Measurements from ENCODE around the gene PELI2.

Gene PELI2

DNA sequence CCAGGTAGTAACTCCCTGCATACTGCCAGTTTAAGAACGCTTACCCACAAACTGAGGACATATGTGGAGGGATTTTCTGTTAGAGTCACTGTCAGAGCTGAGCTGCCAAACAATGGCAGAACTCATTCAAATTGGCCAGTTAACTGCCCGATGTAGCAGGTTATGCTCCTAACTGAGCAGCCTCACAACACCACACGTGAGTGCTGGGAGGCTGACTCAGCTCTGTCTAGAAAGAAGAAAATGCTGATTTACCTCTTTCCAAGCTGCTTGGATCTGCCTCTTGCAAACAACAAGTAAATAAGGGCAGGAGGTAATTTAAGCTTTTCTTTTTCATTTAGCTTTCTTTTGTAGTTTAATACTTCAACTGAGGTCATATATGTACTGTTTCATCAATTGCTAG lies 195.6 kb downstream of the PELI2 start:
- DNase-seq, result no peak

DNA sequence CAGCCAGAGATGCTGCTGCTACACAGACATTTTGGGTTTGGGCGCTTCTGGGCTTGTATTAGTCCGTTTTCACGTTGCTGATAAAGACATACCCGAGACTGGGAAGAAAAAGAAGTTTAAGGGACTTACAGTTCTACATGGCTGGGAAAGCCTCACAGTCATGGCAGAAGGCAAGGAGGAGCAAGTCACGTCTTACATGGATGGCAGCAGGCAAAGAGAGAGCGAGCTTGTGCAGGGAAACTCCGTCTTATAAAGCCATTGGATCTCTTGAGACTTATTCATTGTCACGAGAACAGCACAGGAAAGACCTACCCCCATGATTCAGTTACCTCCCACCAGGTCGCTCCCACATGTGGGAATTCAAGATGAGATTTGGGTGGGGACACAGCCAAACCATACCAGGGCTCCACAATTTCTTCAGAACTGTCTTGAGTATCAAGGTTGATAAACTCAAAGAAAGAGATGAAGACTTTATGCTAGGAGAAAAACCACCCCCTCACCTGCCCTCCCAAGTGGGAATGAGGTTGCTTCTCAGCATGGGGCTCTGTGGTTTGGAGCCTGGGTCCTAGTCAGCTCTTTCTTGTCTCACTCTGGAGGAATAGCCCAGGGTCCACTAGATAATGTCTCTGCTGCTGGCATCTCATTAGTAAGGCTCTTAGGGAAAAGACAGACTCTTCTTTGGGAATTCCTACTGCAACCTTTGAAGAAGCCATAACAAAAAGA lies 200.3 kb downstream of the PELI2 start:
- DNase-seq, result no peak

DNA sequence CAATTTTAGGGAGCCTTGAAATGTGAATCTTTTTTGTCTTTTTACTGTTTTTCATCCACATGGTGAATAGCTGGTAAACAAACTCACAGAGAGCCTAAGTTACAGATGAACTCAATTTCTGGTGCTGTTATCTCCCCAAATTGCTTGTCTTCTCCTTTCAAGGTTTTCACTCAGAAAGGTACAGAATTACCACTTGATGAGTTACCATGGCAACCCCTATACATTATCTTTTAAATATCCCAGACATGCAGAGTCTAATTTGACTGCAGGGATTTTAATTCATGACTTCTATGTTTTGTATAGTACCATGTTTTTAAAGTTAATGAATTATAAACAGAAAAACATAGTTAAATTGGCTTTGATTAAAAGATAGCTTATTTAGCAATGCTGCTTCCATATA lies 203.7 kb downstream of the PELI2 start:
- DNase-seq, result no peak

DNA sequence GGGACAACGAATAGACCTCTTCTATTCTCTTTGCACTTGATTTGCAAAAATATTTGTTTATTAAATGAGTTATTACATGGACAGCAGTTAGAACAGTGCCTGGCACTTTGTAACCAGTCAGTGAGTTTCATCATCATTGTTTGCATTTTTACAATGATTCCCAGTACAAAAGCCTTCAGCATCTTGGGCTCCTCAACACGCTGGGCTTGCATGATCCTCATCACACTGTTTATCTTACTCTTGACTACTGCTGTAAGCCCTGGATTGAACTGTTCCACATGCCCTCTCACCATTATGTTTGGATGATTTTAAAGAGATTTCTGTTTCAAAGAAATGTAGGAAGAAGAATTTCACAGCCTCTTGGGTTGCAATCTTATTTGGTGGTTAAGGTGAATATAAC lies 204.3 kb downstream of the PELI2 start:
- DNase-seq, result peak; percentile 35

DNA sequence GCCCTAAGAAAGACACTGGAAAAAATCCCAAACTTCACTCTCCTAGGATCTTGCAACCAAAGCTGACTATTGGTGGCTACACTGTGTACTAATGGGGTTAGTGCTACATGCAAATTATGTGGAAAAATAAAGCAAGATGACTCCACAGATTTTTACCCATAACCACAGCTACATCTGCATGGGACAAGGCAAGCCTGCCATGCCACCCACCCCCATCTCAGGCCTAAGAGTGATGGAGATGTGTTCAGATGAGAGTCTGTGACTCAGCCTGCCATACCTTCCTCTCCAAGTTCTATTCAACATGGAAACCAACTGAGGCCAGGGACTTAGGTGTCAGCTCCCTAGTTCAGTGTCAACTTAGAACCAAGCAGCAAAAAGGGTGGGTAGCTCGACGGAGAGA lies 206.2 kb downstream of the PELI2 start:
- DNase-seq, result no peak

DNA sequence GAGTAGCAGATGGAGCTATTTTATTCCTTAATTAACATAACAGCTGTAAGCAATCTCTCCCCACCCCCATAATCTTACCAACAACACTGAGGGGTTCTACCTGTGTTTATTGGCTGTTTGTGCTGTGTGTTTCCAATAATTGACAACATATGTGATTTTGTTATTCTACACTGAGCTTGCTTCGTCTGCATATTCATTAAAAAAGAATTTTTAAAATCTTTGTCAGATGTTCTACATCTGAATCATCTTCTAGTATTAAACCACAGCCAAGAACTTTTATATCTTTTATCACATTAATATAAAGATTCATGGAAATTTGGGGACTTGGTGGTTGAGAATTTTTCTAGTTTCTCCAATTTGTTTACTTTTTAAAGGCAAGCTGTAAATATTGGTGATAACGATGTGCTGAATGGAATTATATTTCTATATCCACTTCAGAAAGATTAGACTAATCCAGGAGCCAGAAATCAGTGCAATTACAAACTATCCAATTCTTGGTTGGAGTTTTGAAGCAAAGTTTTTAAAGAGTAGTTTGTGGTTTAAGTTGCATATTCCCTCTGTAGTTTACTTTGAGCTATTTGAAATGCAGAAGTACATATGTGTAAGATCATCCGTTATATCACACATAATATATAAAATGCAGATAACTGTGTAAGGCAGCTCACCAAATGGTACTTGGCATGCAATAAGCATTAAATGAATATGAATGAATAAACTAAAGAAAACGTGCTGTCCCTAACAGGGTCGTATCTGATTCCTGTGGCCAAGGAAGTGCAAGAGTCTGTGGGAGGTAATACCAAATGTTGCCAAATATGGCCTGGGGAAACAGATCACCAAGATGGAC lies 206.9 kb downstream of the PELI2 start:
- no peak for DNase-seq

DNA sequence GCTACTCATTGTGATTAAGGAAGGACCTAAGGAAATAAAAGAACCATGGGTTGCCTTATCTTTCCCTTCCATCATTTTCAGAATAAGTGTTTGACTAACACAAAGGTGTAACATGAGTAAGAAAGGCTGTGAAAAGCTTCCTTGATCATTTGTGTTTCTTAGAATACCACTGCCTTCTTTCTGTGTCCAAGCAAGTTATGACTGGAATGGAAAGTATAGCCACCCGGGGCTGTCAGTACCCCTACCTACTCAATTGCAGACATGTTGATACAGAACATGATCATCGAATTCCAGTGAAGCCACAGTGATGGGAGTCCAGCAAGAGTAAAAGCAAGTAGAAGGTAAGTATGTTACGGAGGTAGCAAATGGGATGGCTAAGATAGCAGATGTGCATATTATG lies 209.8 kb downstream of the PELI2 start:
- DNase-seq, result no peak

DNA sequence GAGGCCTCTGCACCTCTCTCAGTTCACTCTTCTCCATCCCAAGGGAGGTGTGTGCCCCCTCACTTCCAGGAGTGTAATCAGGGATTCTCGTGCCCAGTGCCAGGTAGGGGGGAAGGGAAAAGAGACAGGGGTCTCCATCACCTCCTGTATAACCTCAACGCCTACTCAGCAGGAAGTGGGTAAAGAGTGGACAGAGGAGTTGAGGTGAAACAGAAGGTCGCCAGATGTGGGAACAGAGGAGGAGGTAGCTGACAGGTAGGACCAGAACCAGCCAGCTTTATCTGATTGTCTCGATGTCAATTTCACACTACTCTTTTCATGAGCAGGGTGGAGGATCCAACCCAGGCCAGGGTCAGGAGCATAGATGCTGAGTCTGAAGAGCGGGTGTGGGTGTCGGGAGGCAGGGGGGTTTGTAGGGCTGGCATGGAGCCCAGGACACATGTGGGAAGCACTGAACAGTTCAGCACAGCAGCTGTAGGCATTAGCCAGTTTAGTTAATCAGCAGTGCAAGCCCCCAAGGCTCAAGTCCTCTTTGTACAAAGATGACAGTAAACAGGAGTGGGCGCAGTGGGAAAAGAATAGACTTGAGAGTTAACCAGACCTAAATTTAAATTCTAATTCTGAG lies 213.5 kb downstream of the PELI2 start:
- peak; percentile 40 for DNase-seq

DNA sequence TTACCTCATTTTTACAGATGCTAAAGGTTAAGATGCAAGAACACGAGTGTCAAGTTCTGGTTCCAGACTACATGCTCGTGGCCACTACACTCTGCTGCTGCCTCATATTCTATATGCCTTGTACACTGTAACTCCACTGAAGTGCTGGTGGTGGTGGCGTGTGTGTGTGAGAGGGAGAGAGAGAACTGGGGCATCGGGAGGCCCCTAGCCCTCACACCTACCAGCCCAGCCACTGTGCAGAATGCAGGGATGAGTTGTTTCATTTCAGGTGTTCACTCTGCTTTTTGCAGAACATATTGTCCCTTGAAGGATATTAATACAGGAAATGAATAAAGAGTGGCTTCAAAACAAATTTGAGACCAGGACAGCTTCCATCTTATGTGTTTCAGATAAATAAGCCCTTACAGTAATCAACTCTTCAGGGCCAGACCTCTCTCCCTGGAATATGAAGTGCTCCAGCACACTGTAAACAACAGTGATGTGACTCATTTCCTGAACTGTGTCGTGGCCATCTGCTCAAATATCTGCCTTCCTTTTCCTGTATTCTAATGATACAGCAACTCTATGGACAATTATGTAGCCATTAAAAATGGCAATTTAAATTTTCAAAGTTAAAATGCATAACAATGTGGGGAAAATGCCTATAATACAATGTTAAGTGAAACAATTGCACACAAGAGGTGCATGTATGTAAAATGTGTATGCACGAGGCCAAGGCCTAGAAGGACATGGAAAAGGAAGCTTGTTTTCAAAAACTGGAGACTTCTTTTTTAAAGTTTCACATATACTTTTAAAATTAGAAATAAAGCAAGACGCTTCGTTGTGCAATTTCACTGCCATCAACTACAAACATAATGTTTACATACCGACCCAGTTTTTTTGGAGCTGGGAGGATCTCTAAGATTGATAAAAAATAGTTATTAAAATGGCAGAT lies 215.4 kb downstream of the PELI2 start:
- DNase-seq, result peak; percentile 32

DNA sequence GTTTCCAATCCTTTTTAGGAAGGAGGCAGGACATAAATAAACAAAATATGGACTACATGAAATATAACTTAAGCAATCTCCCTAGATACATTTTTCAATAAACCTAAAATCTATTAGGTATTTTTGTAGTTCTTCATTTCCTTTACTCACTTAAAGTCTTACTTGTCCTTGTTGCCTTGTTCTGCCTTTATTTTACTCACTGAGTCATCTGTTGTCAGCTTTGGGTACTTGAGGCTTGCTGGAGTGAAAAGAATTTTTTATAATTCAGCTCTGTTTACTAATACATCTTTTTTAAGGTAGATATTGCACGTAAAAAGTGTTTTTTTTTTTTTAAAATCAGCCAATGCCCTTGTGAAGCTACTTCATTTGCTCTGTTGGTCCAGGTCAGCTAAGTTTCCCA lies 216.2 kb downstream of the PELI2 start:
- no peak for DNase-seq

DNA sequence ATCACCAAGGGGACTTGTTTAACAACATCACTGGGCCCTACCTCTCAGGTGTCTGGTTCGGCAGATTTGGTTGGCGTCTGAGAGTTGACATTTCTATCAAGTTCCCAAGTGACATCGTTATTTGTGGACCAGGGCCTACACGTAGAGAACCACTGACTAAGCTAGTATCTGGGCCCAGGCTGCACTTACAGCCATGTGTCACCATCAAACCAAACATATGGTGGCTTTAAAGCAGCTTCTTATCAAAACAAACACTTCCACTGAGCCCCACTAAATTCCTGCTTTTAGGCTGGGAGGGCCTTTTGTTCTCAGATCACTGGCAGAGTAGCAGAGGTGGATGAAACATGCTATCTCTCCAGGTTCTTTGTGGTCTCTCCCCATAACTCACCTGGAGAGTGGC lies 220.5 kb downstream of the PELI2 start:
- no peak for DNase-seq

DNA sequence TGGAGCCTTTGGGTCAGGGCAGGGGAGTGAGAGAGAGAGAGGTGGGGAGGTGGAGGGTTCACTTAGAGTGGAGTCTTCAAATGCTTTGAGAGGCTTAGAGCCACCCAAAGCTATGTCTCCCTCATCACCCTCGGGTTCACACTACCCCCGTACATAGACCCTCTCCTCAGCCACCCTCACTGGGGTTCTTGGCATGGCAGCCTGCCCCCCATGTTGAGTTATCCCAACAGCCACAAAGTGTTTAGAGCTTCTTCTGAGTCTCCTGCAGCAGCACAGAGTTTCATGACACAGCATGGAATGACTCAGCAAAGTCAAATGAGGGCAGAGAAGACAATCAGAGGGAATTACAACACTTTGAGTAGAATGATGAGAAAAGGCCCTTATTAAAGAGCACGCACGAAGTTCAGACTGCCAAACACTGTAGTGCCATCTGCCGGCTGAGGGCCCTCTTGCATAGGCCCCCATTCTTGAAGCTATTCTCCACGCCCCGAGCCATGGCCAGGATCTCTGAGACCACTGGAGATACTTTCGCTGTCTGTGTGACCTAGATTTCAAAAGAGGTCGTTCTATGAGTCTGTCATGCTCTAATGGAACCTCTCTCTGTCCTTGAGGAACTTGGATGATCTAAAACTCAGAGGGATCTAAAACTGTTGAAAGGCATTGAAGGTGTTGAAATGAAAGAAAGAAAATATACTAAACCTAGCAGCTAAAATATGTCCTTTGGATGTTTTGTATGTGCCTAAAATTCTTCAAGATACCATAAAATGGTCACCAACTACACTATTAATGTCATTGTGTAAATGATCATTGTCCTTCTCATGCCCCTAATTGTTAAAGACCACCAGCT lies 221.9 kb downstream of the PELI2 start:
- no peak for DNase-seq

DNA sequence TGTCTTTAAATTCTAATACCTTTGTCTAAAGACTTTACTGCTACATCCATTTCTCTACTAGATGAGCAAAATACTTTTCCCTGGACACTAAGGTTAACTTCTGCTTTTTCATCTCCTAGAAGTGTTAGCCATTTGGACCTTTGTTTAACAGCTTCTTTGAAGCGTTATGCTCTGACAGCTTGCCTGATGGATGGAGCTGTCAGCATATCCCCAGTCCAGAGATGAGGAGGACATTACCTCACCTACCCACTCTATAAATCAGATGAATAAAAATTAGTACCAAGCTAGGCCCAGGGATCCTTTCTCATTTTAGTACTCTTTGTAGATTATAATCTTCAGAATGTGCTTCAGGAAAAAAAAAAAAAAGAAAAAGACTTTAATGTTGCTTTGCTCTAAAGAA lies 222.7 kb downstream of the PELI2 start:
- DNase-seq, result no peak

DNA sequence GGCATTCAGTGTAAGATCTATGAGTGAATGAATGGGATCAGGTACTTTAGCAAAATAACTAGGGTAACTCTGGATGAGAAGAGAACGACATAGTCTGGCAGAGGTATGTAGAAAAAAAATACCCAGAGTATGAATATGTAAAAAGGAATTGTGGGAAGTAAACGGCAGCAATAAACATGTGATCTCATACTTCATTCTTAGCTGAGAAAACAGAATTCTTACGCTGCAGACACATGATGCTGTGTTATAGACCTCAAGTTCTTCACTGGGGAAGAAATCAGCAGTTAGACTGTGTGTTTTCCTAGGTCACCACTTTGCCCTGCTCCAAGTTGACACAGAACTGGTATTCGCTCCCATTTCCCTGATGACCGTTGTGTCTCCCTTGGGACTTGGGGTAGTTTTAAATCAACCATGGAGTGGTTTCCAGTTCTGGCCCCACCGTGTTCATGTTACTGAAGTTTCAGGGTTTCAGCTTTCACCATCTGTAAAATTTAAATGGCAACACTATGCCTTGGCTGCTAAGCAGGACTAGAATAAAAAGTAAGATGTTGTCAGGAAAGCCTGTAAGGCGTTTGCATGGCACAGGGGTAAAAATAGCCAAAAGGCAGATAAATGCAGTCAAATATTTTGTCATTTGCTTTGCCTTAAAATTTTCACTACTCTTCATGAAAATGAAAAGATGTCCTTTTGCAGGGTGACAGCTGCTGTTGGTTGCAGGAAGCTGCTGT lies 223.7 kb downstream of the PELI2 start:
- no peak for DNase-seq

DNA sequence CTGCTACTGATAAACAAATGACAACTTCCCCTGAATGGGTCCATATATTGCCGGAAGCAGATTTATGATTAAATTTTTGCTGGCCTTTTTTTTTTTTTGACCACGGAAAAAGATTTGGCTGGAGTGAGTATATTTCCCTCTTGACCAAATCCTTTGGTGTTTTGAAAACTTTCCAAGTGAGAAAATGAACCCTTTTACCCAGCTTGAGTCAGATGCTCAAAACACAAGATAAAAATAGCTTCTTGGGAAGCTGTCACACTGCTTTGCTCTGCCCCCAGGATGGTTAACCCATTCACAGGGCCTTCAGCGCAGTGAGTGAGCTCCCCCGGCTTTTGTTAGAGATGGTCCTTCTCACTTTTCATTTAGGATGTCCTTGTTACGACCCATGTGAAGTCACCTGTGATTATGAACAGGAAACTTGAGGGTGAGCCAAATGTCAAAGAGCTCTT lies 224.3 kb downstream of the PELI2 start:
- no peak for DNase-seq

DNA sequence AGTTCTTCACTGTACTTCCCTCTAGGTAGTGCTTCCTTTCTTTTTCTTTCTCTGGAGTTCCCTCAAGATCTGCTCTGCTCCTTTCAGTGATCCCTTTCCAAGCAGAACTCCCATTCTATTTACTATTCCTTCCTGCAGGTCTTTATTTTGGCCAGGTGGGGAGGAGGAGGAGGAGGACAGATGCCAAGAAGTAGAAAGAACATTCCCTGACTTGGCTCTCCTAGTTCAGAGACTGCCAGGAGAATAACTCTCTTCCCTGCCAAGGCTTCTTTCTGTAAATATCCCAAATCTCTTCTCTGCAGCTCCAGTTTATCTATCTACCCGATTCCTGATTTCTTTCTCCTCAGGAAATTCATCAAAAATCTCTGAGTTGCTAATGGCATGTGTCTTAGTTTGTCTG lies 231.7 kb downstream of the PELI2 start:
- no peak for DNase-seq
